ENCODE measurements around the gene RBM42.

GRCh38 chr19:35590875-35591274 lies 38.0 kb upstream of the RBM42 start:
- TF ChIP-seq SMC3 (IDR thresholded peaks at IDR 0.05) (no peak), CTCF (IDR thresholded peaks at IDR 0.05) (no peak), RAD21 (conservative IDR thresholded peaks at IDR 0.05 in 1 of 2, IDR thresholded peaks at IDR 0.05 in 1 of 2) (no peak), POLR2A (IDR thresholded peaks at IDR 0.05; ENCODE audit: low read length) (no peak), MAX (IDR thresholded peaks at IDR 0.05) (no peak), MAFK (IDR thresholded peaks at IDR 0.05; ENCODE audit: partially characterized antibody) (no peak), ZSCAN20 (CRISPR knock-in tag; IDR thresholded peaks at IDR 0.05) (no peak)

Measured in A549 (cell line).